HepG2 (cell line): Measurements from ENCODE around the gene TNN. TPM values are rescaled to one million over a fixed set of nuclear protein-coding genes. Genes with fewer than 3 reads are reported as not detected.

Experiments
- ATAC-seq: fragments of 200-7000 bp; cut with Tn5 transposase; 3 replicates; pipeline ENCODE4 v1.9.1; 2020; ENCODE audit warnings: mild to moderate bottlenecking, moderate library complexity
- BruUV-seq: library from RNA; stranded (reverse); fragments of 400-500 nt; replicated peaks from 2 replicates; lab custom pipeline; 2021; lab: Mats Ljungman, UMichigan
- CTCF ChIA-PET: fragments of 300-600 bp; formaldehyde crosslinking; extraction: SDS; loops from one replicate; lab custom pipeline; 2021; ENCODE audit warnings: low total read pairs, inconsistent platforms, low intra/inter-chr PET ratio; lab: Yijun Ruan, JAX
- POLR2A ChIA-PET: fragments of 350-600 bp; sonication (Branson Sonifier 250); formaldehyde crosslinking; loops from one replicate; lab custom pipeline; 2020; ENCODE audit warnings: antibody characterized with exemption, inconsistent platforms; lab: Yijun Ruan, JAX
- DNase-seq: peaks from one replicate; pipeline ENCODE4 v3.0.0-alpha.2; 2015; ENCODE audit warnings: low spot score
- FAIRE-seq: peaks from 3 replicates; lab custom pipeline; 2011; peaks lifted over from hg19 to GRCh38; lab: Jason Lieb, UNC
- H2AFZ ChIP-seq: one replicate; pipeline ENCODE4 v1.6.1; 2011; ENCODE audit warnings: low read length, inconsistent platforms
- H3K27ac ChIP-seq: fragments of 300-600 bp; 3 replicates; pipeline ENCODE4 v1.8.0; 2011; ENCODE audit warnings: mixed run types, mild to moderate bottlenecking, mixed read lengths, low read length, inconsistent platforms; ENCODE audit not compliant: insufficient read depth; ENCODE audit errors: extremely low read length
- H3K27me3 ChIP-seq, 2 experiments: fragments of 200-600 bp in 1 of 2; 2 replicates in 1 of 2; 3 replicates in 1 of 2; pipeline versions ENCODE4 v1.6.0 to v1.8.0; 2011; ENCODE audit warnings: low read length in 2 of 2, mild to moderate bottlenecking in 2 of 2, moderate library complexity in 2 of 2, inconsistent platforms in 1 of 2; ENCODE audit not compliant: insufficient read depth in 2 of 2, control insufficient read depth in 1 of 2
- H3K36me3 ChIP-seq, 2 experiments: fragments of 200-600 bp in 1 of 2; replicated peaks in 1 of 2; 2 replicates in 1 of 2; 3 replicates in 1 of 2; pipeline versions ENCODE4 v1.5.1 to v1.8.0; 2011; ENCODE audit warnings: low read length in 2 of 2, inconsistent platforms in 1 of 2; ENCODE audit not compliant: insufficient read depth in 2 of 2, control insufficient read depth in 1 of 2
- H3K4me1 ChIP-seq: 2 replicates; pipeline ENCODE4 v1.5.1; 2012; ENCODE audit warnings: low read length, inconsistent platforms; ENCODE audit not compliant: insufficient read depth
- H3K4me2 ChIP-seq: 2 replicates; pipeline ENCODE4 v1.6.0; 2011; ENCODE audit warnings: low read depth, low read length, inconsistent platforms
- H3K4me3 ChIP-seq, 3 experiments: fragments of 200-600 bp in 1 of 3; sonication (generic), shearing (Covaris generic) in 1 of 3; replicated peaks in 1 of 3; 2 replicates each; pipeline ENCODE4 v1.5.1; 2011 to 2016; ENCODE audit warnings: low read length in 3 of 3, inconsistent platforms in 2 of 3, low read depth in 2 of 3, mild to moderate bottlenecking in 2 of 3, control low read depth in 1 of 3, mixed read lengths in 1 of 3; ENCODE audit not compliant: insufficient read depth in 1 of 3
- H3K79me2 ChIP-seq: one replicate; pipeline ENCODE4 v1.6.1; 2011; ENCODE audit warnings: low read length, inconsistent platforms; ENCODE audit not compliant: insufficient read depth
- H3K9ac ChIP-seq: 2 replicates; pipeline ENCODE4 v1.6.0; 2011; ENCODE audit warnings: mild to moderate bottlenecking, low read depth, low read length, inconsistent platforms; ENCODE audit not compliant: insufficient read depth
- H3K9me3 ChIP-seq: 2 replicates; pipeline ENCODE4 v1.5.1; 2012; ENCODE audit warnings: mild to moderate bottlenecking, low read length
- H4K20me1 ChIP-seq: 2 replicates; pipeline ENCODE4 v1.6.0; 2011; ENCODE audit warnings: inconsistent platforms, mild to moderate bottlenecking, low read length, moderate library complexity; ENCODE audit not compliant: insufficient read depth
- BHLHE40 ChIP-seq: IDR thresholded peaks from 2 replicates; pipeline ENCODE4 v1.6.1; 2011; ENCODE audit warnings: low read length, improper control_type of control experiment
- FOSL2 ChIP-seq: sonication (generic); formaldehyde crosslinking; IDR thresholded peaks from 2 replicates; pipeline ENCODE4 v1.4.0; 2020; ENCODE audit warnings: missing genetic modification reagents
- FOXA1 ChIP-seq, 2 experiments: fragments of 450-650 bp in 1 of 2; sonication (generic) in 1 of 2; formaldehyde crosslinking in 1 of 2; IDR thresholded peaks; 2 replicates each; pipeline versions ENCODE4 v1.4.0 to v1.6.1; 2016 to 2020; ENCODE audit warnings: missing genetic modification reagents in 1 of 2
- IKZF4 ChIP-seq: sonication (generic); formaldehyde crosslinking; IDR thresholded peaks from 2 replicates; pipeline ENCODE4 v1.5.1; 2020; ENCODE audit warnings: borderline replicate concordance, mild to moderate bottlenecking, low read depth, missing genetic modification reagents; ENCODE audit errors: not compliant biosample characterization
- NFE2 ChIP-seq: sonication (generic); formaldehyde crosslinking; IDR thresholded peaks from 2 replicates; pipeline ENCODE4 v1.4.0; 2020; ENCODE audit warnings: missing genetic modification reagents
- NFE2L2 ChIP-seq: fragments of 150-350 bp; IDR thresholded peaks from 2 replicates; pipeline ENCODE4 v1.6.1; 2014; ENCODE audit warnings: low read length
- RAD21 ChIP-seq: fragments of 450-650 bp; formaldehyde crosslinking; IDR thresholded peaks from 2 replicates; pipeline ENCODE4 v1.5.0; 2020; ENCODE audit warnings: mild to moderate bottlenecking
- SMAD3 ChIP-seq: sonication (generic); formaldehyde crosslinking; IDR thresholded peaks from 2 replicates; pipeline ENCODE4 v1.4.0; 2020; ENCODE audit warnings: missing genetic modification reagents
- SMC3 ChIP-seq: IDR thresholded peaks from 2 replicates; pipeline ENCODE4 v1.6.1; 2011; ENCODE audit warnings: low read length, improper control_type of control experiment
- STAG1 ChIP-seq: sonication (generic); formaldehyde crosslinking; IDR thresholded peaks from 2 replicates; pipeline ENCODE4 v1.4.0; 2020; ENCODE audit warnings: missing genetic modification reagents
- USF2 ChIP-seq, 2 experiments: sonication (generic) in 1 of 2; formaldehyde crosslinking in 1 of 2; IDR thresholded peaks; 2 replicates each; pipeline versions ENCODE4 v1.5.1 to v1.6.1; 2011 to 2020; ENCODE audit warnings: borderline replicate concordance in 1 of 2, low read depth in 1 of 2, low read length in 1 of 2, mild to moderate bottlenecking in 1 of 2, missing genetic modification reagents in 1 of 2, moderate library complexity in 1 of 2
- XRCC5 ChIP-seq: fragments of 200-400 bp; formaldehyde crosslinking; optimal IDR thresholded peaks from 2 replicates; pipeline ENCODE3; 2017; ENCODE audit warnings: mild to moderate bottlenecking, low read length
- ZBTB26 ChIP-seq: IDR thresholded peaks from 2 replicates; pipeline ENCODE4 v1.6.1; 2016; ENCODE audit warnings: missing compliant biosample characterization, missing genetic modification reagents, borderline replicate concordance
- ZFAT ChIP-seq: sonication (generic); formaldehyde crosslinking; conservative IDR thresholded peaks from 2 replicates; pipeline ENCODE4 v1.8.1; 2023; ENCODE audit warnings: missing genetic modification reagents, inconsistent platforms
- ZNF431 ChIP-seq: sonication (generic); formaldehyde crosslinking; IDR thresholded peaks from 2 replicates; pipeline ENCODE4 v1.9.0; 2022; ENCODE audit warnings: missing genetic modification reagents, low read depth, mild to moderate bottlenecking, borderline replicate concordance
- ZNF547 ChIP-seq: sonication (generic); formaldehyde crosslinking; IDR thresholded peaks from 2 replicates; pipeline ENCODE4 v1.5.1; 2020; ENCODE audit warnings: mild to moderate bottlenecking, missing genetic modification reagents
- WGBS: methylation state at CpG from one replicate; pipeline ENCODE4 v1.1.6; 2017; ENCODE audit warnings: low lambda C conversion rate; 5-methylcytosine and 5-hydroxymethylcytosine counted together
- in situ Hi-C: cut with HindIII; loops from 2 replicates; pipeline ENCODE4 v1.10.0; 2017; ENCODE audit warnings: low pct_unique_long_range_greater_than_20kb; ENCODE audit not compliant: extremely low pct_ligation_motif_present
- intact Hi-C: fragments of 100-400 bp; cut with micrococcal nuclease; formaldehyde crosslinking; loops from one replicate; pipeline ENCODE4 v1.10.0; 2022; ENCODE audit not compliant: unreplicated experiment
- polyA plus RNA-seq, 8 experiments: library from polyadenylated mRNA; depleted of rRNA in 3 of 8; stranded (reverse) in 7 of 8; unstranded in 1 of 8; fragments of >200 nt; fragmentation: Illumina TruSeq in 4 of 8; extraction: Trizol in 4 of 8; gene quantifications; 2 replicates each; pipeline versions ENCODE4 v1.2.1 to v1.2.3, GENCODE V29; 2011 to 2016; ENCODE audit warnings: low read depth in 4 of 8, missing spikeins in 1 of 8, mixed read lengths in 1 of 8; ENCODE audit not compliant: insufficient read depth in 1 of 8
- total RNA-seq, 5 experiments: library from RNA; depleted of rRNA; stranded (reverse); fragments of >200 nt; fragmentation: Illumina TruSeq; extraction: Trizol; gene quantifications; 2 replicates each; pipeline ENCODE4 v1.2.3, GENCODE V29; 2016; ENCODE audit warnings: low read depth in 1 of 5
- TF ChIP-seq, protein P1 (sequence below): sonication (generic); formaldehyde crosslinking; IDR thresholded peaks from 2 replicates; pipeline ENCODE4 v1.4.0; 2020; ENCODE audit warnings: missing genetic modification reagents

TNN gene
- total and polyA plus RNA-seq, 2 of the 13 experiments (the other 11 are each of a cell fraction or from before 2014, with no cell fraction given) = not detected

DNA sequence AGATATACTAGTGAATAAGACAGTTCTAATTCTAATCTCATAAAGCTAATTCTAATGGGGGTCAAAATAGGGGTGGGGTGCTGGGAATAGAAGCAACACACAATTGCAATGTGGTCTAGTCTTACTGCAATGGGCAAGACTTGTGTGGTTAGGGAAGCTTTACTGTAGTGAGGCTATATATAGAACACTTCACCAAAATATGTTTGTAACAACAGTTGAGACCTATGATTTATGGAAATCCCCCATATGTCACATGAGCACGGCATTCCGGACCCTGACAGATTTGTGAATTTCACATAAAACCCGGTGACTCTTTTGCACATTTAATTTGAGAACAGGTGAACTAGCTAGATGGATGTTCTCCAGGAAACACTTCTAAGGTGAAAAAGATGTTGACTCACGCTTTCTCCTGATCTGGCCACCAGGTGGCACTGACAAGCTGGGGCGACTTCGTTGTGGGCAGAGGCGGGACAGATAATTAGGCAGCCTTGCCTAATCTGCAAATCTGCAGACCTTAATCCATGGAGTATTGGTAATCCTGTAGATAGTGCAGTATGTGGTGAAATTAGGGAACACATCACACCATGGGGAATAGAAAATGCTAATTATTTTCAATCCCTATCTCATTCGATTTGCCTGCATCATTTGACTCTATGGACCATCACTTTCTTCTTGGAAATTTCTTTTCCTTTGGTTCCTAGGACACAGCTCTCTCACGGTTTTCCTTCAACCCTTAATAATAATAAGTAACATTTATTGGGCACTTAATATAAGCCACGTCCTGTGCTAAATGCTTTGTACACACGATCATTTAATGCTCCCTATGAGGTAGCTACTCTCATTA is 87.2 kb downstream of the TNN start:
- FAIRE-seq = peak; percentile 80
- in situ Hi-C loops = loop anchor here (5.0 to 25.0 kb wide), 4 partner anchors 167 to 1682 kb away; no protein-coding TSS in a partner anchor
- Histone ChIP-seq H3K36me3 (no peaks in the 10 kb centered on the region), H3K9ac (no peak overlapping the region), H2AFZ (no peak overlapping the region), H3K9me3 (no peaks in the 10 kb centered on the region), H4K20me1 (no peaks in the 10 kb centered on the region), H3K4me3 (no peak overlapping the region), H3K27ac (no peak overlapping the region), H3K27me3 (peaks cover 0 to 3% of the 10 kb centered on the region in 2 experiments; a peak in 1 of 5 replicates), H3K4me1 (no peaks in the 10 kb centered on the region), H3K79me2 (no peaks in the 10 kb centered on the region), H3K4me2 (no peak overlapping the region)
- POLR2A ChIA-PET = interaction anchor here (1.4 kb wide), 1 partner anchor 126 kb away, joined by 3 read pairs; no protein-coding TSS in a partner anchor
- intact Hi-C loops = loop anchor here (5.0 to 10.0 kb wide), 2 partner anchors 37 to 920 kb away; partner anchors contain the start of gene KIAA0040
- ATAC-seq = peak; percentile 49
- BruUV-seq = no TSS peak
- DNase-seq = peak; percentile 24
- CTCF ChIA-PET = interaction anchor here (1.0 to 2.0 kb wide), 4 partner anchors 67 to 733 kb away, joined by 3 to 39 read pairs (median 3); no protein-coding TSS in a partner anchor
- WGBS = 5% methylated on average over 11 of the region's 11 CpGs
- TF ChIP-seq USF2 (IDR thresholded peaks at IDR 0.05; ENCODE audit: low read depth, low read length) (no peak), USF2 (CRISPR knock-in tag; IDR thresholded peaks at IDR 0.05; ENCODE audit: borderline replicate concordance) (no peak), SMAD3 (CRISPR knock-in tag) (0 out of 2 replicates have a peak, but pooled peaks have one; percentile 30), ZNF431 (CRISPR knock-in tag) (no peak), ZBTB26 (no peak), IKZF4 (CRISPR knock-in tag) (no peak), BHLHE40 (0 out of 2 replicates have a peak, but pooled peaks have one; percentile 6), FOSL2 (CRISPR knock-in tag) (peak; percentile 33; the same call in 1 of the 2 replicates), ZFAT (CRISPR knock-in tag) (no peak), RAD21 (CRISPR knock-in tag) (peak; percentile 55; the same call in 1 of the 2 replicates), SMC3 (peak; percentile 81), FOXA1 (IDR thresholded peaks at IDR 0.05) (no peak), FOXA1 (CRISPR knock-in tag; IDR thresholded peaks at IDR 0.05) (peak; percentile 86), NFE2 (peak; percentile 67; the same call in 1 of the 2 replicates), ZNF547 (CRISPR knock-in tag) (no peak), XRCC5 (peak; percentile 47), NFE2L2 (peak; percentile 29; the same call in 1 of the 2 replicates), STAG1 (peak; percentile 73)
- TF ChIP-seq, protein P1, sequence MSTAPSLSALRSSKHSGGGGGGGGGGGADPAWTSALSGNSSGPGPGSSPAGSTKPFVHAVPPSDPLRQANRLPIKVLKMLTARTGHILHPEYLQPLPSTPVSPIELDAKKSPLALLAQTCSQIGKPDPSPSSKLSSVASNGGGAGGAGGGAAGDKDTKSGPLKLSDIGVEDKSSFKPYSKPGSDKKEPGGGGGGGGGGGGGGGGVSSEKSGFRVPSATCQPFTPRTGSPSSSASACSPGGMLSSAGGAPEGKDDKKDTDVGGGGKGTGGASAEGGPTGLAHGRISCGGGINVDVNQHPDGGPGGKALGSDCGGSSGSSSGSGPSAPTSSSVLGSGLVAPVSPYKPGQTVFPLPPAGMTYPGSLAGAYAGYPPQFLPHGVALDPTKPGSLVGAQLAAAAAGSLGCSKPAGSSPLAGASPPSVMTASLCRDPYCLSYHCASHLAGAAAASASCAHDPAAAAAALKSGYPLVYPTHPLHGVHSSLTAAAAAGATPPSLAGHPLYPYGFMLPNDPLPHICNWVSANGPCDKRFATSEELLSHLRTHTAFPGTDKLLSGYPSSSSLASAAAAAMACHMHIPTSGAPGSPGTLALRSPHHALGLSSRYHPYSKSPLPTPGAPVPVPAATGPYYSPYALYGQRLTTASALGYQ = no peak
